ENCODE data around the gene RABGAP1L. TPM values are rescaled to one million over a fixed set of nuclear protein-coding genes. Genes with fewer than 3 reads are reported as not detected.

The RABGAP1L gene
- total and polyA plus RNA-seq, 2 of the 8 experiments (the other 6 are each of a cell fraction or from before 2014, with no cell fraction given): 33.3 to 156 TPM

GRCh38 chr1:174690266-174690665 is 530.9 kb downstream of the RABGAP1L start (continued):
- no peak for TF ChIP-seq CHD7 (IDR thresholded peaks at IDR 0.05; ENCODE audit: insufficient replicate concordance, low read length)
- TF ChIP-seq SIRT6 (IDR thresholded peaks at IDR 0.05; ENCODE audit: low read length): no peak
- no peak for TF ChIP-seq SAP30 (IDR thresholded peaks at IDR 0.05; ENCODE audit: insufficient read depth, insufficient replicate concordance, low read length)
- TF ChIP-seq TAF1 (IDR thresholded peaks at IDR 0.05; ENCODE audit: low read depth, low read length): no peak
- TF ChIP-seq CBX5 (IDR thresholded peaks at IDR 0.05; ENCODE audit: low read depth, low read length): no peak
- no peak for TF ChIP-seq NANOG (IDR thresholded peaks at IDR 0.05; ENCODE audit: insufficient read depth, low read depth, low read length, poor library complexity, severe bottlenecking)
- no peak for TF ChIP-seq ASH2L (IDR thresholded peaks at IDR 0.05; ENCODE audit: low read length)
- no peak for TF ChIP-seq CTBP2 (IDR thresholded peaks at IDR 0.05; ENCODE audit: borderline replicate concordance, insufficient read depth, insufficient read length, low read length)
- TF ChIP-seq CTCF (IDR thresholded peaks at IDR 0.05; ENCODE audit: control extremely low read depth in 1 of 3, insufficient read depth in 1 of 3, low read depth in 1 of 3, low read length in 3 of 3): no peak

Data from H1 (cell line).